Measurements from ENCODE around the gene PSMA2. TPM values are rescaled to one million over a fixed set of nuclear protein-coding genes. Genes with fewer than 3 reads are reported as not detected.

PSMA2 gene
- total and polyA plus RNA-seq, 8 donors: 23.1 to 59.7 (median 33.9) TPM

DNA sequence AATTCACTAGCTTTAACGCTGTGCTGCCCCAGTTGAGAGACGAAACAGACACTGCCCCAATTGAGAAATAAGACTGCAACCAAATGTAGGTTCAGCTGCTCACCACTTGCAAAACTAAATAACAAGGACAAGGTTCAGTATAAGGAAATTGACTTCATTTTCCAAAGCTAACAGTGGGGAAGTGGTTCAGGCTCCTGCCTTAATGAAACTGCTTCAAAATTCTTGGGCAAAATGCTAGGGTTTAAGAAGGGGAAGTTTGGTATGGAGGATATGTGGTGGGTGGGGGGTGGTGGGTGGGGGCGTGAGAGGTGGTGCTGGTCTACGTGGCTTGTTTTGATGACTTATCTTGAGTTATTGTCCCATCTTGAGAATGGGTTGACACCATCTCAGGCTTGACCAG, 22.0 kb upstream of the PSMA2 start:
- no peak for ATAC-seq

DNA sequence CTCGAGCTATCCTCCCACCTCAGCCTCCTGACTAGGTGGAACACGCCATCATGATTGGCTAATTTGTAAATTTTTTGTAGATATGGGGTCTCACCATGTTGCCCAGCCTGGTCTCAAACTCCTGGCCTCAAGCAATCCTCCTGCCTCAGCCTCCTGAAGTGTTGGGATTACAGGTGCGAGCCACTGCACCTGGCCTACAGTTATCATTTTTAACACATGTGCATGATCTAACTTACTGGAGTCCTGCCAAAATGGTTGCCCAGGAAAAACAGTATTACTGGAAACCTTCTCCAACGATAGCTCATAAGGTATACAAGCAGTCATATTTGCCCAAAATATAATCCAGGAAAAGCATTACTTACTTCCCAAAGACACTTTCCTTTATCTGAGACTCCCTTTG, 20.4 kb upstream of the PSMA2 start:
- WGBS, 2 donors: 46 to 50% methylated on average over 4 of the region's 4 CpGs
- FAIRE-seq: no peak
- H3K36me3 ChIP-seq: no peaks in the 10 kb centered on the region

More for the DNA sequence above, 22.0 kb upstream of the PSMA2 start:
- DNase-seq: no peak
- no peak for FAIRE-seq
- H3K36me3 ChIP-seq: no peaks in the 10 kb centered on the region
- TF ChIP-seq, protein P1, sequence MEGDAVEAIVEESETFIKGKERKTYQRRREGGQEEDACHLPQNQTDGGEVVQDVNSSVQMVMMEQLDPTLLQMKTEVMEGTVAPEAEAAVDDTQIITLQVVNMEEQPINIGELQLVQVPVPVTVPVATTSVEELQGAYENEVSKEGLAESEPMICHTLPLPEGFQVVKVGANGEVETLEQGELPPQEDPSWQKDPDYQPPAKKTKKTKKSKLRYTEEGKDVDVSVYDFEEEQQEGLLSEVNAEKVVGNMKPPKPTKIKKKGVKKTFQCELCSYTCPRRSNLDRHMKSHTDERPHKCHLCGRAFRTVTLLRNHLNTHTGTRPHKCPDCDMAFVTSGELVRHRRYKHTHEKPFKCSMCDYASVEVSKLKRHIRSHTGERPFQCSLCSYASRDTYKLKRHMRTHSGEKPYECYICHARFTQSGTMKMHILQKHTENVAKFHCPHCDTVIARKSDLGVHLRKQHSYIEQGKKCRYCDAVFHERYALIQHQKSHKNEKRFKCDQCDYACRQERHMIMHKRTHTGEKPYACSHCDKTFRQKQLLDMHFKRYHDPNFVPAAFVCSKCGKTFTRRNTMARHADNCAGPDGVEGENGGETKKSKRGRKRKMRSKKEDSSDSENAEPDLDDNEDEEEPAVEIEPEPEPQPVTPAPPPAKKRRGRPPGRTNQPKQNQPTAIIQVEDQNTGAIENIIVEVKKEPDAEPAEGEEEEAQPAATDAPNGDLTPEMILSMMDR (IDR thresholded peaks at IDR 0.05): no peak
- no peaks in the 10 kb centered on the region for H3K4me1 ChIP-seq
- intact Hi-C loops (cut with DNase I): no loop called here
- no peaks in the 10 kb centered on the region for H3K9me3 ChIP-seq
- 75 to 88% methylated on average over 4 of the region's 4 CpGs for WGBS, 2 donors
- no peak overlapping the region for H3K4me3 ChIP-seq
- no peaks in the 10 kb centered on the region for H3K27me3 ChIP-seq
- no peak overlapping the region for H3K27ac ChIP-seq

DNA sequence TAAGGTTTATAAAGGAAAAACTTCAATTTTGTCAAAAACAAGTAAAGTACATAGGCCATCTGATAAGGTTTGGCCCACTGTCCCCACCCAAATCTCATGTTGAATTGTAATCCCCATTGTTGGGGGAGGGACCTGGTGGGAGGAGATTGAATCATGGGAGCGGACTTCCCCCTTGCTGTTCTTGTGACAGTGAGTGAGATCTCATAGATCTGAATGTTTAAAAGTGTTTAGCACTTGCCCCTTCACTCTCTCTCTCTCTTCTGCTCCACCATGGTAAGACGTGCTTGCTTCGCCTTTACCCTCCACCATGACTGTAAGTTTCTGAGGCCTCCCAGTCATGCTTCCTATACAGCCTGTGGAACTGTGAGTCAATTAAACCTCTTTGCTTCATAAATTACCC, 18.4 kb upstream of the PSMA2 start:
- DNase-seq (no peak), ATAC-seq (no peak), FAIRE-seq (no peak)
- no peaks in the 10 kb centered on the region for H3K27me3 ChIP-seq
- H3K36me3 ChIP-seq: no peaks in the 10 kb centered on the region
- H3K27ac ChIP-seq: no peak overlapping the region
- WGBS, 2 donors: 60 to 62% methylated on average over 3 of the region's 3 CpGs
- no peak overlapping the region for H3K4me3 ChIP-seq
- H3K4me1 ChIP-seq: no peaks in the 10 kb centered on the region
- TF ChIP-seq, protein P1 (IDR thresholded peaks at IDR 0.05): no peak
- intact Hi-C loops (cut with DNase I): no loop called here
- no peaks in the 10 kb centered on the region for H3K9me3 ChIP-seq

More for the DNA sequence above, 20.4 kb upstream of the PSMA2 start:
- ATAC-seq (no peak), DNase-seq (no peak)
- intact Hi-C loops (cut with DNase I): no loop called here
- TF ChIP-seq, protein P1 (IDR thresholded peaks at IDR 0.05): no peak
- Histone ChIP-seq H3K27me3 (no peaks in the 10 kb centered on the region), H3K4me1 (no peaks in the 10 kb centered on the region), H3K9me3 (no peaks in the 10 kb centered on the region), H3K27ac (no peak overlapping the region), H3K4me3 (no peak overlapping the region)

DNA sequence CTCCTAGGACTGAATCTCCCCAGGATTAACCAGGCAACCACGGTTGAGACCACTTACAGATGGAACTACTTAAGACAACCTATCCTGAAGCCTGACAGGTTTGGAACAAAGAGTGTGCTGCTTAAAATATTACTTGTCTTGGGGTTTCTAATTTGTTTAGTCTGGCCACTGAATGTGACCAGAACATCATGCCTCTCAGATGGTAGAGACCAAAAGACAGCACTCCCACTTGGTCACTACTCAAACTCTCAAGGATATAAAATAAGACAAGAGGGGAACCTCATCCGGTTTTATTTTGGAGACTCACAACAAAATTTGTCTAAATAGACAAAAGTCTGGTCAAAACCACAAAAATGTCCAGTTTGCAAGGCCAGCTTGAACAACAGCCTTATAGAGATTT, 15.5 kb upstream of the PSMA2 start:
- Histone ChIP-seq H3K27ac (no peak overlapping the region), H3K4me1 (no peaks in the 10 kb centered on the region), H3K4me3 (no peak overlapping the region), H3K9me3 (no peaks in the 10 kb centered on the region), H3K27me3 (no peaks in the 10 kb centered on the region), H3K36me3 (no peaks in the 10 kb centered on the region)
- ATAC-seq: no peak
- TF ChIP-seq, protein P1 (IDR thresholded peaks at IDR 0.05): no peak
- intact Hi-C loops (cut with DNase I): loop anchor here in 2 of 3 donors (10.0 kb wide), 2 partner anchors 307 to 317 kb away; no protein-coding TSS in a partner anchor
- FAIRE-seq: no peak
- DNase-seq: no peak
- 49 to 65% methylated on average over 2 of the region's 2 CpGs for WGBS, 2 donors

GRCh38 chr7:42946627-42946950, 14.6 kb upstream of the PSMA2 start:
- H3K4me3 ChIP-seq: no peak overlapping the region
- DNase-seq: no peak
- ATAC-seq: no peak
- no peaks in the 10 kb centered on the region for H3K36me3 ChIP-seq
- no peak for FAIRE-seq
- intact Hi-C loops (cut with DNase I): loop anchor here in 2 of 3 donors (10.0 kb wide), 2 partner anchors 308 to 318 kb away; no protein-coding TSS in a partner anchor
- no peaks in the 10 kb centered on the region for H3K27me3 ChIP-seq
- no peaks in the 10 kb centered on the region for H3K4me1 ChIP-seq
- 93 to 97% methylated on average over 2 of the region's 2 CpGs for WGBS, 2 donors
- TF ChIP-seq, protein P1 (IDR thresholded peaks at IDR 0.05): no peak
- H3K27ac ChIP-seq: no peak overlapping the region
- no peaks in the 10 kb centered on the region for H3K9me3 ChIP-seq
